Gastroesophageal sphincter (tissue), 4 donors: ENCODE data around the gene OXGR1. TPM values are rescaled to one million over a fixed set of nuclear protein-coding genes. Genes with fewer than 3 reads are reported as not detected.

Source experiments
- ATAC-seq: fragments of 150-250 bp; one replicate; pipeline ENCODE4 v1.9.1; 2016; ENCODE audit warnings: mild to moderate bottlenecking, moderate library complexity
- H3K27ac ChIP-seq, 4 donors: fragments of 200-600 bp; sonication (generic) in 3 of 4; 1 replicate in 3 of 4; 2 replicates in 1 of 4; pipeline ENCODE4 v1.5.1; 2016 to 2019
- H3K27me3 ChIP-seq: fragments of 200-600 bp; sonication (generic); one replicate; pipeline ENCODE4 v1.5.1; 2019
- H3K36me3 ChIP-seq, 2 donors: fragments of 200-600 bp; sonication (generic); one replicate each; pipeline ENCODE4 v1.5.1; 2019; ENCODE audit warnings: control low read depth in 1 of 2
- H3K4me1 ChIP-seq, 3 donors: fragments of 200-600 bp; sonication (generic); 1 replicate in 2 of 3; 2 replicates in 1 of 3; pipeline ENCODE4 v1.5.1; 2016 to 2019; ENCODE audit warnings: control low read depth in 2 of 3
- H3K4me3 ChIP-seq, 2 donors: fragments of 200-600 bp; sonication (generic); one replicate each; pipeline ENCODE4 v1.5.1; 2019; ENCODE audit warnings: mild to moderate bottlenecking in 1 of 2, moderate library complexity in 1 of 2
- H3K9me3 ChIP-seq, 3 donors: fragments of 200-600 bp; sonication (generic); one replicate each; pipeline ENCODE4 v1.5.1; 2017 to 2019; ENCODE audit warnings: control low read depth in 2 of 3
- EP300 ChIP-seq: sonication (generic); formaldehyde crosslinking; IDR thresholded peaks from one replicate; pipeline ENCODE4 v1.6.1; 2017; ENCODE audit warnings: antibody characterized with exemption, mild to moderate bottlenecking
- POLR2A ChIP-seq, 2 donors: fragments of 450-650 bp; IDR thresholded peaks; one replicate each; pipeline ENCODE4 v1.6.1; 2017; ENCODE audit warnings: antibody characterized with exemption in 2 of 2, mild to moderate bottlenecking in 2 of 2, moderate library complexity in 1 of 2
- POLR2AphosphoS5 ChIP-seq: sonication (generic); formaldehyde crosslinking; IDR thresholded peaks from one replicate; pipeline ENCODE4 v1.6.1; 2017; ENCODE audit warnings: antibody characterized with exemption
- WGBS, 2 donors: methylation state at CpG; one replicate each; pipeline ENCODE4 v1.1.5; 2018; ENCODE audit warnings: low coverage in 1 of 2; 5-methylcytosine and 5-hydroxymethylcytosine counted together
- total RNA-seq, 4 donors: library from RNA; depleted of rRNA; stranded (reverse); fragments of >200 nt; gene quantifications; one replicate each; pipeline ENCODE4 v1.1.0, GENCODE V29; 2016
- TF ChIP-seq, protein P1 (sequence below), 4 experiments: fragments of 200-600 bp in 2 of 4; fragments of 450-650 bp in 2 of 4; sonication (generic) in 1 of 4; IDR thresholded peaks; one replicate each; pipeline ENCODE4 v1.5.1; 2017 to 2019; ENCODE audit warnings: antibody characterized with exemption in 4 of 4, mild to moderate bottlenecking in 2 of 4, moderate library complexity in 2 of 4

Gene OXGR1
- total RNA-seq, 4 donors from 2014 or later: 0.40 to 0.77 (median 0.47) TPM; not detected in 1

DNA sequence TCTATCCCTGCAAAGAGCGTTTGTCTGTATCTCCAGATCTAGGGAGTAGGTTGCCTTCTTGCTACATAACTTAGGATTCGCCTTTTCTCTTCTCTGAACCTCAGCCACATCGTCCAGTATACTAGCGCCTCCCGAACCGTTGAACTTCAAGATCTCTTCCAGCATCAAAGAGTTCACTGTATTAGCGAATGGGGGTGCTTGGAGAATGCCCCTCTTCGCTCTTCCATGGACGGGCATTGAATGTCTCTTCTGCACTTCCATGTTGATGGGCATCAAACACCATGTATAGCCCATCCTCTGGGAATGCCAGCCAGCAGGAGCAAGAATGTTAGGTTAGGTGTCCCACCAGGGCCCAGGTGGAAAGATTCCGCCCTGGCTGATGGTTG is 575 bp upstream of the OXGR1 start:
- Histone ChIP-seq H3K9me3 (no peaks in the 10 kb centered on the region), H3K4me3 (peak overlapping the region in 1 of 2 donors; percentile 58), H3K4me1 (peaks cover 0 to 16% (median 9%) of the 10 kb centered on the region in 3 donors), H3K27me3 (peaks cover 44% of the 10 kb centered on the region), H3K27ac (no peak overlapping the region), H3K36me3 (no peaks in the 10 kb centered on the region)
- WGBS, 2 donors: 41 to 42% methylated on average over 2 to 10 of the region's 10 CpGs
- TF ChIP-seq POLR2AphosphoS5 (no peak), POLR2A (IDR thresholded peaks at IDR 0.05) (no peak), EP300 (no peak)
- TF ChIP-seq, protein P1, sequence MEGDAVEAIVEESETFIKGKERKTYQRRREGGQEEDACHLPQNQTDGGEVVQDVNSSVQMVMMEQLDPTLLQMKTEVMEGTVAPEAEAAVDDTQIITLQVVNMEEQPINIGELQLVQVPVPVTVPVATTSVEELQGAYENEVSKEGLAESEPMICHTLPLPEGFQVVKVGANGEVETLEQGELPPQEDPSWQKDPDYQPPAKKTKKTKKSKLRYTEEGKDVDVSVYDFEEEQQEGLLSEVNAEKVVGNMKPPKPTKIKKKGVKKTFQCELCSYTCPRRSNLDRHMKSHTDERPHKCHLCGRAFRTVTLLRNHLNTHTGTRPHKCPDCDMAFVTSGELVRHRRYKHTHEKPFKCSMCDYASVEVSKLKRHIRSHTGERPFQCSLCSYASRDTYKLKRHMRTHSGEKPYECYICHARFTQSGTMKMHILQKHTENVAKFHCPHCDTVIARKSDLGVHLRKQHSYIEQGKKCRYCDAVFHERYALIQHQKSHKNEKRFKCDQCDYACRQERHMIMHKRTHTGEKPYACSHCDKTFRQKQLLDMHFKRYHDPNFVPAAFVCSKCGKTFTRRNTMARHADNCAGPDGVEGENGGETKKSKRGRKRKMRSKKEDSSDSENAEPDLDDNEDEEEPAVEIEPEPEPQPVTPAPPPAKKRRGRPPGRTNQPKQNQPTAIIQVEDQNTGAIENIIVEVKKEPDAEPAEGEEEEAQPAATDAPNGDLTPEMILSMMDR (IDR thresholded peaks at IDR 0.05): no peak
- ATAC-seq: no peak

DNA sequence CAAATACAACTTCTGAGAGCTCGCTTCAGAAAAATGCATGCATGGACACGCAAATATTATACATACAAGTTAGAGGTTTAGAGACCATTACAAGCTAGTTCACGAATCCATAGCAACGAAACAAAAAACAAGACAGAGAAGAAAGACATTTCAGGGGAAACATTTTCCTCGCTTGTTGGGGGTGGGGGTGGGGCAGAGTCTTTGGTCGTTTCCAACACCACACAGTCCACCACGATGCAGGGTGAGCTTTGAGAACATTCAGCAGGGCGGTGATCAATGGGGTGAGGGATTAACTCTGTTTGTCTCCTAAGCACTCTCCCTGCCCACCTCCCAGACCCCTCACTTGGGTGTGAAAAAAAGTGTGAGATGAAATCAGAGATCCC is 651 bp downstream of the OXGR1 start:
- peak overlapping the region; percentile 1 to 58 for H3K4me3 ChIP-seq
- no peak overlapping the region for H3K27ac ChIP-seq
- H3K27me3 ChIP-seq: peaks cover 38% of the 10 kb centered on the region
- no peaks in the 10 kb centered on the region for H3K9me3 ChIP-seq
- 19 to 21% methylated on average over 8 of the region's 8 CpGs for WGBS, 2 donors
- H3K36me3 ChIP-seq: no peaks in the 10 kb centered on the region
- H3K4me1 ChIP-seq: peaks cover 0 to 16% (median 9%) of the 10 kb centered on the region in 3 donors
- ATAC-seq: no peak
- TF ChIP-seq EP300 (no peak), POLR2AphosphoS5 (no peak), POLR2A (IDR thresholded peaks at IDR 0.05) (no peak)
- TF ChIP-seq, protein P1 (IDR thresholded peaks at IDR 0.05): no peak

DNA sequence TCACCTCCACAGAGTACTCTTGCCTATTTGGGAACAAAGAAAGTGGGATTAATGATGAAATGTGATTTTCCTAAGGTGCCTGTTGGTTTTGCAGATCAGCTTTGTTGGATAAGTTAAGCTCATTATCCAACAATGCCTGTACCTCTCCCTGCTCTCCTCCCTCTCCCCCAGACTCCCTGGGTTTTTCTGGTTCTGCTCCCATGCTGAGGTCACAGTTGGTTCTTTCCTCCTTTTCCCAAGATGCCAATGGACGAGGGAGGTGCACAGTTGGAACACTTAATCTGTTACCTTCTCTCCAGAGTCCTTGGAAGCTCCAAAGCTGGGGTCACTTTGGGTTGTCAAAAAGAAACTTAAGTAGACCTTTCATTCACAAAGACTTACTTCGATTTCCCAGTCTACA is 1.6 kb downstream of the OXGR1 start:
- peaks cover 35% of the 10 kb centered on the region for H3K27me3 ChIP-seq
- no peak for TF ChIP-seq POLR2AphosphoS5
- TF ChIP-seq, protein P1 (IDR thresholded peaks at IDR 0.05): no peak
- no peak for TF ChIP-seq EP300
- no peak for TF ChIP-seq POLR2A (IDR thresholded peaks at IDR 0.05)
- no peaks in the 10 kb centered on the region for H3K36me3 ChIP-seq
- ATAC-seq: no peak
- H3K27ac ChIP-seq: no peak overlapping the region
- WGBS, 2 donors: 70 to 100% methylated on average over 2 of the region's 2 CpGs
- no peak overlapping the region for H3K4me3 ChIP-seq
- peaks cover 0 to 16% (median 9%) of the 10 kb centered on the region in 3 donors for H3K4me1 ChIP-seq
- no peaks in the 10 kb centered on the region for H3K9me3 ChIP-seq

DNA sequence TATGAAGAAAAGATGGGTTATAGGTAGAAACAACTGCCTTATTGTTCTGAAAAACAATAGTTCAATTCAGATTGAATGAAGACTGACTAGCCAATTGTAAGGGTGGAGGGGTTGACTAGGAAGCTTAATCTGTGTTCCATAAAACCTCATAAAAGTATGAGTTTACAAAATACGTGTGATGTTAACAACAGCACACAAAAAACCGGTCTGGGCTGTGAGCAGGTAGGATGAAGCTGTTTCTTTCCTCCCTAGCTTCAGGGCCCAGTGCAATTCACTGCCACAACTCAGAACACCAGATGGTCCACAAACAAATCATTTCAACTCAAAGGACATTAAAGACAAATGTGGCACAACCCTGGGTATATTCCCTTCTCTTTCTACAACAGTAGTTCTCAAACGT is 3.2 kb downstream of the OXGR1 start:
- peaks cover 0 to 16% (median 9%) of the 10 kb centered on the region in 3 donors for H3K4me1 ChIP-seq
- peaks cover 33% of the 10 kb centered on the region for H3K27me3 ChIP-seq
- no peaks in the 10 kb centered on the region for H3K9me3 ChIP-seq
- H3K27ac ChIP-seq: no peak overlapping the region
- ATAC-seq: no peak
- 59 to 73% methylated on average over 3 of the region's 3 CpGs for WGBS, 2 donors
- no peak for TF ChIP-seq EP300
- TF ChIP-seq, protein P1 (IDR thresholded peaks at IDR 0.05): no peak
- no peak for TF ChIP-seq POLR2AphosphoS5
- no peak for TF ChIP-seq POLR2A (IDR thresholded peaks at IDR 0.05)
- H3K4me3 ChIP-seq: no peak overlapping the region
- H3K36me3 ChIP-seq: no peaks in the 10 kb centered on the region

DNA sequence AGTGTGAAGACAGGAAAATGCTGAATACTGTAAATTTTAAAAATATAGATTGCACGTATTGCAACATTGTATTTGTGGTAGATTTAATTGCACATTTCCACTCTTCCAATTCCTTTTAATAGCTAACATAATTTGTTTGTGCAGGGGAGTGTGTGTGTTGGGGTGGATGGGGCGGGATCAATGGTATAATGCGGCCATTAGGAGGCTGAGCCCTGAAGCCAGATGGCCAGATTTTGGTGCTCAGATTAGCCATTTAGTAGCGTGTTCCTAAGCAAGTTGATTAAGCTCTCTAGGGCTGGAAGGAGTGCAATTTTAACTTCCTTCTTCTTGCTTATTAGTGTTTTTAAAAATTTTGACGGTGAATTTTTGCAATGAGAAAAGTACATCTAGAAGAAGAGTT is 5.8 kb downstream of the OXGR1 start:
- Histone ChIP-seq H3K4me1 (peaks cover 0 to 11% (median 0%) of the 10 kb centered on the region in 3 donors), H3K36me3 (no peaks in the 10 kb centered on the region), H3K27ac (no peak overlapping the region), H3K27me3 (peaks cover 6% of the 10 kb centered on the region), H3K9me3 (no peaks in the 10 kb centered on the region), H3K4me3 (no peak overlapping the region)
- WGBS, 2 donors: 86 to 100% methylated on average over 5 of the region's 5 CpGs
- TF ChIP-seq EP300: no peak
- TF ChIP-seq POLR2AphosphoS5: no peak
- no peak for TF ChIP-seq POLR2A (IDR thresholded peaks at IDR 0.05)
- TF ChIP-seq, protein P1 (IDR thresholded peaks at IDR 0.05): no peak
- no peak for ATAC-seq
